Gastroesophageal sphincter (tissue), 3 donors: ENCODE data around the gene HOXB7.

Source experiments
- CTCF ChIP-seq, 4 experiments: fragments of 200-600 bp in 2 of 4; fragments of 450-650 bp in 2 of 4; sonication (generic) in 1 of 4; IDR thresholded peaks; one replicate each; pipeline ENCODE4 v1.5.1; 2017 to 2019; ENCODE audit warnings: antibody characterized with exemption in 4 of 4, mild to moderate bottlenecking in 2 of 4, moderate library complexity in 2 of 4
- POLR2AphosphoS5 ChIP-seq: sonication (generic); formaldehyde crosslinking; IDR thresholded peaks from one replicate; pipeline ENCODE4 v1.6.1; 2017; ENCODE audit warnings: antibody characterized with exemption

- no peak for TF ChIP-seq POLR2AphosphoS5
- TF ChIP-seq CTCF (IDR thresholded peaks at IDR 0.05), result no peak
Observed at GRCh38 chr17:48563385-48563838, 47.4 kb downstream of the HOXB7 start.
